ENCODE results near the gene VAMP8.
"Not testable (repeated sequence)": the region's sequence is repeated elsewhere in the genome, so short reads cannot be mapped to it uniquely, and the experiment has no call there.

Gene VAMP8

DNA sequence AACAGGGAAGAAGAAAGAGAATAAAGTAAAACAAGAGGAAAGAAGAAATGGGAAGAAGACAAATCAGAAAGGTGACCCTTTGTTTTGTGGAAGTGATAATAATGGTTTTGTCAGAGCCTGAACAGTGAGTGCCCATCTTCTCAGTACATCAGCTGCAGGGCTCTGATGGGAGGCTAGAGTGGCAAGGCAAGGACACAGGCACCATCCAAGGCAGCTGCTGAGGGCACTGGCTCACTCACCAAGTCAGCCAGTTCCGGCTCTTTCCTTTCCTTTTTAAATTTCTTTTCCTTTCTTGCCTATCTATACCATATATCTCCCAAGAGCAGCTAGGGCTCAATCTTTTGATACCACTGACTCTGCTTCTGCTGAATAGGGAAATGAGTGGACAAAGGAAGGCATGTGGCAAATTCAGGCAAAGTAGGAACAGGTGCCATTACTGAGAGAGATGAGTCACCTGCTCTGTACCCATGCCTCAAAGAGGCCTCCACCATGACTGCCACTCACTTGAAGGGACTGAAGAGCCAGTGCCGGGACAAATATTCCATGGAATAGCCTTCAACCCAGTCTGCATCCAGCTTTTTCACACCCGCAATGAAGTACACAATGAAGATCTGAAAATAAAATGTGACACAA, 22.3 kb upstream of the VAMP8 start:
- Histone ChIP-seq H3F3A (ENCODE audit: low read depth) (no peaks in the 10 kb centered on the region), H3K36me3 (ENCODE audit: insufficient read depth, low read length) (peaks cover 49% of the 10 kb centered on the region; the same call in 1 of the 2 replicates), H3K9ac (ENCODE audit: low read depth, low read length, poor library complexity, severe bottlenecking) (no peak overlapping the region), H3K4me1 (ENCODE audit: insufficient read depth, low read length, poor library complexity, severe bottlenecking) (peaks cover 9% of the 10 kb centered on the region), H3K4me2 (ENCODE audit: low read depth, low read length, poor library complexity, severe bottlenecking) (no peak overlapping the region), H3K9me2 (replicated peaks; ENCODE audit: low read depth, low read length) (no peaks in the 10 kb centered on the region), H3K79me2 (ENCODE audit: insufficient read depth, low read length) (peaks cover 34% of the 10 kb centered on the region), H2AFZ (ENCODE audit: low read length) (no peak overlapping the region), H3K27me3 (ENCODE audit: insufficient read depth, low read length, poor library complexity, severe bottlenecking) (no peaks in the 10 kb centered on the region), H3K4me3 (ENCODE audit: low read length, poor library complexity, severe bottlenecking) (no peak overlapping the region), H4K20me1 (ENCODE audit: insufficient read depth, low read length, poor library complexity, severe bottlenecking) (peaks cover 4% of the 10 kb centered on the region), H3K9me3 (ENCODE audit: insufficient read depth, low read depth, low read length) (no peaks in the 10 kb centered on the region)
- TF ChIP-seq, protein P1, sequence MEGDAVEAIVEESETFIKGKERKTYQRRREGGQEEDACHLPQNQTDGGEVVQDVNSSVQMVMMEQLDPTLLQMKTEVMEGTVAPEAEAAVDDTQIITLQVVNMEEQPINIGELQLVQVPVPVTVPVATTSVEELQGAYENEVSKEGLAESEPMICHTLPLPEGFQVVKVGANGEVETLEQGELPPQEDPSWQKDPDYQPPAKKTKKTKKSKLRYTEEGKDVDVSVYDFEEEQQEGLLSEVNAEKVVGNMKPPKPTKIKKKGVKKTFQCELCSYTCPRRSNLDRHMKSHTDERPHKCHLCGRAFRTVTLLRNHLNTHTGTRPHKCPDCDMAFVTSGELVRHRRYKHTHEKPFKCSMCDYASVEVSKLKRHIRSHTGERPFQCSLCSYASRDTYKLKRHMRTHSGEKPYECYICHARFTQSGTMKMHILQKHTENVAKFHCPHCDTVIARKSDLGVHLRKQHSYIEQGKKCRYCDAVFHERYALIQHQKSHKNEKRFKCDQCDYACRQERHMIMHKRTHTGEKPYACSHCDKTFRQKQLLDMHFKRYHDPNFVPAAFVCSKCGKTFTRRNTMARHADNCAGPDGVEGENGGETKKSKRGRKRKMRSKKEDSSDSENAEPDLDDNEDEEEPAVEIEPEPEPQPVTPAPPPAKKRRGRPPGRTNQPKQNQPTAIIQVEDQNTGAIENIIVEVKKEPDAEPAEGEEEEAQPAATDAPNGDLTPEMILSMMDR (conservative IDR thresholded peaks at IDR 0.05; ENCODE audit: low read length) = no peak
- no peak for TF ChIP-seq EZH2phosphoT487 (IDR thresholded peaks at IDR 0.05; ENCODE audit: borderline replicate concordance)

DNA sequence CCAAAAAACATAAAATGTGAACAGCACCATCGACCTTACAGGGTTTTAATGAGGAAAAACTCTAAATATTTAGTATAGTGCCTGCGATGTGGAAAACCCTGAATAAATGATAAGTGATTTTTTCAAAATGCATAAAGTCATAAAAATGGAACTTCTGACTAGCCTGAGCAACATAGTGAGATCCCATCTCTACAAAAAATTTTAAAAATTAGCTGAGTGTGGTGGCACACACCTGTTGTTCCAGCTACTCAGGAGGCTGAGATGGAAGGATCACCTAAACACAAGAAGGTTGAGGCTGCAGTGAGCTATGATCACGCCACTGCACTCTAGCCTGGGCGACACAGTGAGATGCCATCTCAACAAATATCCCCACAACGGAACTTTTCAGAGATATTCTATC, 20.3 kb upstream of the VAMP8 start:
- H3K4me3 ChIP-seq (ENCODE audit: low read length, poor library complexity, severe bottlenecking) = no peak overlapping the region
- H3K9ac ChIP-seq (ENCODE audit: low read depth, low read length, poor library complexity, severe bottlenecking) = no peak overlapping the region
- H3K79me2 ChIP-seq (ENCODE audit: insufficient read depth, low read length) = peaks cover 50% of the 10 kb centered on the region
- H3K9me2 ChIP-seq (replicated peaks; ENCODE audit: low read depth, low read length) = no peaks in the 10 kb centered on the region
- H3K27me3 ChIP-seq (ENCODE audit: insufficient read depth, low read length, poor library complexity, severe bottlenecking) = no peaks in the 10 kb centered on the region
- H3F3A ChIP-seq (ENCODE audit: low read depth) = no peaks in the 10 kb centered on the region
- no peak overlapping the region for H2AFZ ChIP-seq (ENCODE audit: low read length)
- H3K9me3 ChIP-seq (ENCODE audit: insufficient read depth, low read depth, low read length) = no peaks in the 10 kb centered on the region
- TF ChIP-seq, protein P1 (conservative IDR thresholded peaks at IDR 0.05; ENCODE audit: low read length) = no peak
- no peak for TF ChIP-seq EZH2phosphoT487 (IDR thresholded peaks at IDR 0.05; ENCODE audit: borderline replicate concordance)
- peaks cover 30% of the 10 kb centered on the region; the same call in 1 of the 2 replicates for H3K36me3 ChIP-seq (ENCODE audit: insufficient read depth, low read length)
- peaks cover 13% of the 10 kb centered on the region for H3K4me1 ChIP-seq (ENCODE audit: insufficient read depth, low read length, poor library complexity, severe bottlenecking)
- H3K4me2 ChIP-seq (ENCODE audit: low read depth, low read length, poor library complexity, severe bottlenecking) = no peak overlapping the region
- H4K20me1 ChIP-seq (ENCODE audit: insufficient read depth, low read length, poor library complexity, severe bottlenecking) = peaks cover 4% of the 10 kb centered on the region

DNA sequence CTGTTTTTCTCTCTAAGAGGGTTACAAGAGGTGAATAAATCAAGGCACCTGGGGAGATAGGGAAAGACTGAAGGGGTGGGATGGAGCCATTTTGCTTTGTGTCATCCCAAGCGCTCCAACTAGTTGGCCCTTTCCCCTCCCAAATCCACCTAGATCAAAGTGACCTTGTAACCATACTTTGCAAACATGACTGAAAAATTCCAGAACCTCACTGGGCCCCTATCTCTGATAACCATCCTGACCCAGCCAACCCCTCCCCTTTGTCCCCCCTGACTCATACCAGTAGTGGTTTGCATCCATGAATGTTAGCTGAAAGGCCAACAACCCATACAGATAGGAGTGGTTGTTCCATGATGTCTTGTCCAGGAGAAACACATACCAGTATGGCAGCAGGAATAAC, 19.2 kb upstream of the VAMP8 start:
- H3K4me1 ChIP-seq (ENCODE audit: insufficient read depth, low read length, poor library complexity, severe bottlenecking) = peaks cover 13% of the 10 kb centered on the region
- peaks cover 20% of the 10 kb centered on the region; the same call in 1 of the 2 replicates for H3K36me3 ChIP-seq (ENCODE audit: insufficient read depth, low read length)
- H3K9ac ChIP-seq (ENCODE audit: low read depth, low read length, poor library complexity, severe bottlenecking) = no peak overlapping the region
- TF ChIP-seq, protein P1 (conservative IDR thresholded peaks at IDR 0.05; ENCODE audit: low read length) = no peak
- TF ChIP-seq EZH2phosphoT487 (IDR thresholded peaks at IDR 0.05; ENCODE audit: borderline replicate concordance) = no peak
- no peak overlapping the region for H3K4me2 ChIP-seq (ENCODE audit: low read depth, low read length, poor library complexity, severe bottlenecking)
- no peak overlapping the region for H3K4me3 ChIP-seq (ENCODE audit: low read length, poor library complexity, severe bottlenecking)
- H4K20me1 ChIP-seq (ENCODE audit: insufficient read depth, low read length, poor library complexity, severe bottlenecking) = peaks cover 4% of the 10 kb centered on the region
- H3K27me3 ChIP-seq (ENCODE audit: insufficient read depth, low read length, poor library complexity, severe bottlenecking) = no peaks in the 10 kb centered on the region
- H3K79me2 ChIP-seq (ENCODE audit: insufficient read depth, low read length) = peaks cover 50% of the 10 kb centered on the region
- H2AFZ ChIP-seq (ENCODE audit: low read length) = no peak overlapping the region
- no peaks in the 10 kb centered on the region for H3K9me2 ChIP-seq (replicated peaks; ENCODE audit: low read depth, low read length)
- no peaks in the 10 kb centered on the region for H3F3A ChIP-seq (ENCODE audit: low read depth)
- H3K9me3 ChIP-seq (ENCODE audit: insufficient read depth, low read depth, low read length) = no peaks in the 10 kb centered on the region

DNA sequence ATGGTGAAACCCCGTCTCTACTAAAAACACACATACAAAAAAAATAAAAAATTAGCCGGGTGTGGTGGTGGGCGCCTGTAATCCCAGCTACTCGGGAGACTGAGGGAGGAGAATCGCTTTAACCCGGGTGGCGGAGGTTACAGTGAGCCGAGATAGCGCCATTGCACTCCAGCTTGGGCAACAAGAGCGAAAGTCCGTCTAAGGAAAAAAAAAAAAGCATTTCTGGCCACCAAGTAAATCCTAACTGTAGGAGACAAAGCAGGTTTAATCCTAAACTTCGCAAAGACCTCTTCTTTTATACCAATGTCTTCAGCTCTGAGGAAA, 17.0 kb upstream of the VAMP8 start:
- Histone ChIP-seq H3K9ac (ENCODE audit: low read depth, low read length, poor library complexity, severe bottlenecking) (peak overlapping the region; percentile 97), H3K4me2 (ENCODE audit: low read depth, low read length, poor library complexity, severe bottlenecking) (peak overlapping the region; percentile 93), H3K4me1 (ENCODE audit: insufficient read depth, low read length, poor library complexity, severe bottlenecking) (peaks cover 15% of the 10 kb centered on the region), H3K79me2 (ENCODE audit: insufficient read depth, low read length) (peaks cover 50% of the 10 kb centered on the region), H3K4me3 (ENCODE audit: low read length, poor library complexity, severe bottlenecking) (peak overlapping the region; percentile 98)
- not testable (repeated sequence) for H4K20me1 ChIP-seq (ENCODE audit: insufficient read depth, low read length, poor library complexity, severe bottlenecking); H3K27me3 ChIP-seq (ENCODE audit: insufficient read depth, low read length, poor library complexity, severe bottlenecking); H3K9me2 ChIP-seq (replicated peaks; ENCODE audit: low read depth, low read length); H3F3A ChIP-seq (ENCODE audit: low read depth); H3K9me3 ChIP-seq (ENCODE audit: insufficient read depth, low read depth, low read length); H2AFZ ChIP-seq (ENCODE audit: low read length); H3K36me3 ChIP-seq (ENCODE audit: insufficient read depth, low read length)
